Muscle layer of duodenum (tissue), 2 donors: ENCODE data around the gene SNCAIP.

Experiments
- H3K27ac ChIP-seq: one replicate; pipeline ENCODE4 v1.7.0; 2013; ENCODE audit warnings: mild to moderate bottlenecking, low read length
- H3K27me3 ChIP-seq: one replicate; pipeline ENCODE4 v1.7.0; 2013; ENCODE audit warnings: low read depth, mild to moderate bottlenecking, control low read depth, low read length
- H3K36me3 ChIP-seq, 2 donors: one replicate each; pipeline ENCODE4 v1.7.0; 2013; ENCODE audit warnings: low read length in 2 of 2, control low read depth in 1 of 2, mild to moderate bottlenecking in 1 of 2; ENCODE audit not compliant: insufficient read depth in 2 of 2, control insufficient read depth in 1 of 2
- H3K4me1 ChIP-seq, 2 donors: one replicate each; pipeline ENCODE4 v1.7.0; 2013; ENCODE audit warnings: low read length in 2 of 2, mild to moderate bottlenecking in 2 of 2, control low read depth in 1 of 2, moderate library complexity in 1 of 2; ENCODE audit not compliant: insufficient read depth in 2 of 2, control insufficient read depth in 1 of 2
- H3K4me3 ChIP-seq, 2 donors: one replicate each; pipeline ENCODE4 v1.7.0; 2013; ENCODE audit warnings: low read length in 2 of 2, low read depth in 1 of 2, mild to moderate bottlenecking in 1 of 2
- H3K9me3 ChIP-seq, 2 donors: one replicate each; pipeline ENCODE4 v1.7.0; 2013; ENCODE audit warnings: low read length in 2 of 2, control low read depth in 1 of 2, mild to moderate bottlenecking in 1 of 2; ENCODE audit not compliant: control insufficient read depth in 1 of 2
- donor health status: healthy.

Gene SNCAIP

GRCh38 chr5:122401976-122402725 is 90.1 kb downstream of the SNCAIP start:
- no peaks in the 10 kb centered on the region for H3K4me1 ChIP-seq
- no peaks in the 10 kb centered on the region for H3K36me3 ChIP-seq
- no peaks in the 10 kb centered on the region for H3K27me3 ChIP-seq
- no peak overlapping the region for H3K27ac ChIP-seq
- no peak overlapping the region for H3K4me3 ChIP-seq
- no peaks in the 10 kb centered on the region for H3K9me3 ChIP-seq

DNA sequence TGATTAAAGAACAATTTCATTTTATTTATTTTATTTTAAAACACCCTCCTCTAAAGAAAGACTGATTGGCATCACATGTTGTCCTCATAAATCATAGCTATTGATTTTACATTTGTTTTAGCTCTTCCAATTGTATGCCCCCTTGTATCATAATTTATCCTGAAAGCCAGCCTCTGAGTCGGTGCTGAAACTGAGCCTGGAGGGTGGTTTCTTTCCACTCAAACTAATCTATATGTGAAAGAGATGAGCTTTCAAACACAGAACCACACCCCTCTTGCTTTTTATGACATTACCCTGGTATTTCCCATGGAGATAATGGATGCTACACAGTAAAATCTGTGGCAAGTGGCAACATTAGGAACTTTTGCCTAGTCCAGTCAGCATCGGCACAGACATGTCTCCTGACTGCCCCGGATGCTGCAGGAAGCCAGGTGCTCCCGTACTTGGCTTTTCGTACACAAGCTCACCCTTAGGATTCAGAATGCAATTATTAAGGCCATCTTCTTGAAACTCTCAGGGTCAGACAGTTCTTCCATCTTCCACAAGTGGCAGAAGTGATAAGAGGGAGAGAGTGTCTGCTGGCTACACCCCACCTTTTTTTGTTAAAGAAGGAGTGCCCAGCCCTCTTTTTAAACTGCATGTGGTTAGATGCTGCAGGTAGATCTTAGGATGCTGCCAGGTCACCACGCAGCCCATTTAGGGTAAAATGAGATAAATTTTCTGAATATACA is 91.1 kb downstream of the SNCAIP start:
- H3K9me3 ChIP-seq, result no peaks in the 10 kb centered on the region
- no peaks in the 10 kb centered on the region for H3K27me3 ChIP-seq
- H3K4me1 ChIP-seq, result no peaks in the 10 kb centered on the region
- H3K4me3 ChIP-seq, result no peak overlapping the region
- H3K36me3 ChIP-seq, result no peaks in the 10 kb centered on the region
- H3K27ac ChIP-seq, result no peak overlapping the region

GRCh38 chr5:122404018-122404417 is 92.0 kb downstream of the SNCAIP start:
- Histone ChIP-seq H3K9me3 (no peaks in the 10 kb centered on the region), H3K4me3 (no peak overlapping the region), H3K27ac (no peak overlapping the region), H3K27me3 (no peaks in the 10 kb centered on the region), H3K36me3 (no peaks in the 10 kb centered on the region), H3K4me1 (no peaks in the 10 kb centered on the region)

GRCh38 chr5:122404653-122405362 is 92.8 kb downstream of the SNCAIP start:
- no peaks in the 10 kb centered on the region for H3K36me3 ChIP-seq
- H3K27ac ChIP-seq, result no peak overlapping the region
- H3K9me3 ChIP-seq, result no peaks in the 10 kb centered on the region
- no peak overlapping the region for H3K4me3 ChIP-seq
- no peaks in the 10 kb centered on the region for H3K27me3 ChIP-seq
- no peaks in the 10 kb centered on the region for H3K4me1 ChIP-seq

- Histone ChIP-seq H3K27me3 (no peaks in the 10 kb centered on the region), H3K4me1 (no peaks in the 10 kb centered on the region), H3K4me3 (no peak overlapping the region), H3K9me3 (no peaks in the 10 kb centered on the region), H3K27ac (no peak overlapping the region), H3K36me3 (no peaks in the 10 kb centered on the region)
These were observed 93.7 kb downstream of the SNCAIP start for GRCh38 chr5:122405751-122406150.

GRCh38 chr5:122406181-122406580 is 94.1 kb downstream of the SNCAIP start:
- Histone ChIP-seq H3K27me3 (no peaks in the 10 kb centered on the region), H3K4me3 (no peak overlapping the region), H3K4me1 (no peaks in the 10 kb centered on the region), H3K36me3 (no peaks in the 10 kb centered on the region), H3K9me3 (no peaks in the 10 kb centered on the region), H3K27ac (no peak overlapping the region)

DNA sequence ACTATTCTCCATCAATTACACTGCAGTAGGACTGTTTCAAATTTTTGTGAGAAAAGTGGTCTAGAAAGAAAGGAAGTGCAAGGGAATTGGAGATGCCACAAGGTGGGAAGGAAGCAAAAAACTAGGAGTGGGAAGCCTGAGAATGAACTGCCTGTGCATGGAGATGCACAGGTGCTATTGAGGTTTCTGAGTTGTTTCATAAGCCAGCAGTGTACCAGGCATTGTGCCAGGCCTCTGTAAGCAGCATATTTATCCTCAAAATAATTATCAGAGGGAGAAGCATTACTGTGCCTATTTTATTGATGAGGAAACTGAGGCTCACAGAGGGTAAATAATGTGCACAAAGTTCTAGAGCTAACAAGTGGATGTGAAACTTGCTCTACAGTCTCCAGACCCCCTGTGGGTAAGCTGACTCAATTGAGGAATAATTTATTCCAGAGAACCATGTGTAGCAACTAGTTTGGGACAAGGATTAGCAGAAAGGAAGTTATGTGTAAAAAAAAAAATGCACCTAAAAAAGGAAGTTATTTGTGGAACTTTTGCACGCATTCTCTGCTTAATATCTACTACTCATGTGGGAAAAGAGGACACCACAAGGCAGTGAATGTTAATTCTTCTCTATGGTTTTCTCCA is 96.7 kb downstream of the SNCAIP start:
- H3K27ac ChIP-seq, result no peak overlapping the region
- H3K9me3 ChIP-seq, result no peaks in the 10 kb centered on the region
- no peak overlapping the region for H3K4me3 ChIP-seq
- no peaks in the 10 kb centered on the region for H3K36me3 ChIP-seq
- H3K27me3 ChIP-seq, result no peaks in the 10 kb centered on the region
- H3K4me1 ChIP-seq, result no peaks in the 10 kb centered on the region

DNA sequence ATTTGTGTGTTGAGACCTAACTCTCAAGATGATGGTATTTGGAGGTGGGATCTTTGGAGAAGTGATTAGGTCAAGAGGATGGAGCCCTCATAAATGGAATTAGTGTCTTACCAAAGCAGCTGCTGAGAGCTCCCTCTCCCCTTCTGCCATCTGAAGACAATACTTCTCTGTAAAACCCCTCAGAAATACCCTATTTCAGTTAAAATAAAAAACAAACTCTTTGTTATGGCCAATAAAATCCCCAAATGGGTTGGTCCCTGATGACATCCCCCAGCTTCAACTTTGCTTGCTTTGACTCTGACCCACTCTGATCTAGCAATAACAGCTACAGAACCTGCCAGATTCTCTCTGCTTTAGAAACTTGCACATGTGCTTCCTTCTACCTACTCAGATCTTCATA is 100.9 kb downstream of the SNCAIP start:
- Histone ChIP-seq H3K4me3 (no peak overlapping the region), H3K36me3 (no peaks in the 10 kb centered on the region), H3K27me3 (no peaks in the 10 kb centered on the region), H3K9me3 (no peaks in the 10 kb centered on the region), H3K4me1 (no peaks in the 10 kb centered on the region), H3K27ac (no peak overlapping the region)

DNA sequence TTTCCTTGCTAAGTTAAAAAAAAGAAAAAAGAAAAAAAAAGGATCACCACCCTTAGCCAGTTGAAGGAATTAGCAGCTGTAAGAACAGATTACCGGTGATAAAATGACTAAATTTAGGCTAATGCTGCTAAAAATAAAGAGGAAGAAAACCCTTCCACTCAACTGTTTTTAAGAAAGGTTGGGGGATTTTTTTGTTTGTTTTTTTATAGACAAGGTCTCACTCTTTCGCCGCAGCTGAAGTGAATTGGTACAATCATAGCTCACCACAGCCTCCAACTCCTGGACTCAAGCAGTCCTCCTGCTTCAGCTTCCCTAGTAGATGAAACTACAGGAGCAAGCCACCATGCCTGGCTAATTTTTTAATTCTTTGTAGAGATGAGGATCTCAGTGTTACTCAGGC is 101.7 kb downstream of the SNCAIP start:
- Histone ChIP-seq H3K9me3 (no peaks in the 10 kb centered on the region), H3K4me1 (no peaks in the 10 kb centered on the region), H3K4me3 (no peak overlapping the region), H3K27ac (no peak overlapping the region), H3K36me3 (no peaks in the 10 kb centered on the region), H3K27me3 (no peaks in the 10 kb centered on the region)

DNA sequence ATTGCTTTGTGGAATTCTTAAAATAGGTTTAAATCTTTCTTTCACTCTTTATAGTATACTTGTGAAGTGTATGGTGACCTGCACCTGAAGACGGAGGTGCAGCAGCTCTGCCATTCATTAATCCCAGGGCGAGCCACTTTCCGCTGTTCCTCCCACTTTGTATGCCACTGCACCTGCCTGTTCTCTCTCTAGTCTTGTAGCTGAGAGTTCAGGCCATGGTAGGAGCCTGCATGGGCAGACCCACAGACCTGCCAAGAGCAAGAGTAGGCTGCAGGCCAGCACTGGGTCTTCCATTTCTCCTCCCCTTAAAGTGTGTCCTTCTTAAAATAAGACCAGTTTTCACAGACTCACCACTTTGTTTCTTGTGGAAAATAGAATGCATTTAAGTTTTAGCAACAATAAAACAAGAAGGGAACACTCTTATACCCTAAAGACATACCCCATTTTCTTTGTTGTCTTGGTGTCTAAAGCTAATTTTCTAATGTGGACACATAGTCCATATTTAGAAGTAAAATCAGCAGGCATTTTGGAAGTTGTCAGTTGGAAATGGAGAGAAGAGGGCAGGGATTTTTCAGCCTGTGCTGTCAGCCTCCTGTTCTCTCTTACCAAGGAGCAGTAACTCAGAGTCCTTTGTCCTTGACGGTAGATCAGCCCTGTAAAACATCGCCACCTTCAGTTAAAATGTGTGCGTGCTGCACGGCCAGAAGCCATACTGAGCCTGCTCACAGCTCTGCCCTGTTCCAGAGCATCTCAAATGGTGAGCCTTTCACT is 103.2 kb downstream of the SNCAIP start:
- Histone ChIP-seq H3K4me3 (no peak overlapping the region), H3K4me1 (no peaks in the 10 kb centered on the region), H3K36me3 (no peaks in the 10 kb centered on the region), H3K27ac (no peak overlapping the region), H3K27me3 (no peaks in the 10 kb centered on the region), H3K9me3 (no peaks in the 10 kb centered on the region)

DNA sequence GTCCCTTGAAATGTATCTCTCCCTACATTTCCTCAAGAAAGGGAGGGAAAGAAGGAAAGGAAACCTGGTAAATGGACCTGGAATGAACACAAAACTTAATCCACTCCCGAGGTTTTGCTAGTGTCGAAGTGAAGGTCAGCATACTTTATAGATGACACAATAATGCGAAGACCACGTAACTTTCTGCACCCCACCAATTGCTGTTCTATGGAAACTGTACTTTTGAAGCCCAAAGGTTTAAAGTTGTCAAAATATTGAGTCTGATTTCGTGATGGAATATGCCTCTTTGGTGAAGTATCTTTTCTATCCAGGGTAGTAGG is 103.7 kb downstream of the SNCAIP start:
- no peaks in the 10 kb centered on the region for H3K36me3 ChIP-seq
- H3K27ac ChIP-seq, result no peak overlapping the region
- H3K4me3 ChIP-seq, result no peak overlapping the region

More for the DNA sequence above, 103.7 kb downstream of the SNCAIP start:
- H3K4me1 ChIP-seq, result no peaks in the 10 kb centered on the region
- H3K9me3 ChIP-seq, result no peaks in the 10 kb centered on the region
- H3K27me3 ChIP-seq, result no peaks in the 10 kb centered on the region
